H1 (cell line): Measurements from ENCODE around the gene CCT4. TPM values are rescaled to one million over a fixed set of nuclear protein-coding genes. Genes with fewer than 3 reads are reported as not detected.

Experiments
- CTCF ChIA-PET: fragments of 300-600 bp; sonication (Branson Sonifier 250); formaldehyde crosslinking; loops from one replicate; lab custom pipeline; 2021; ENCODE audit not compliant: partially characterized antibody; lab: Charles Lee
- POLR2A ChIA-PET: fragments of 300-600 bp; sonication (Branson Sonifier 250); formaldehyde crosslinking; loops from one replicate; lab custom pipeline; 2021; ENCODE audit warnings: inconsistent platforms; ENCODE audit not compliant: partially characterized antibody; lab: Charles Lee
- DNase-seq, 2 experiments: peaks; one replicate each; pipeline versions ENCODE4 v3.0.0 to v3.0.0-alpha.2; 2010 to 2022; ENCODE audit warnings: low spot score in 2 of 2, low read depth in 1 of 2, mixed read lengths in 1 of 2
- FAIRE-seq: peaks from 2 replicates; lab custom pipeline; 2011; peaks lifted over from hg19 to GRCh38; lab: Jason Lieb, UNC
- H2AFZ ChIP-seq: 2 replicates; pipeline ENCODE4 v1.8.1; 2012; ENCODE audit warnings: low read length, inconsistent platforms
- H2AK5ac ChIP-seq: 2 replicates; pipeline ENCODE4 v1.6.1; 2013; ENCODE audit warnings: low read depth, low read length
- H2BK120ac ChIP-seq: replicated peaks from 2 replicates; pipeline ENCODE3; 2013; ENCODE audit warnings: low read depth, low read length, inconsistent platforms
- H2BK12ac ChIP-seq: 2 replicates; pipeline ENCODE4 v1.6.1; 2013; ENCODE audit warnings: low read depth, low read length
- H2BK15ac ChIP-seq: 2 replicates; pipeline ENCODE4 v1.6.1; 2013; ENCODE audit warnings: low read length
- H2BK20ac ChIP-seq: 2 replicates; pipeline ENCODE4 v1.6.1; 2013; ENCODE audit warnings: low read length
- H2BK5ac ChIP-seq: 2 replicates; pipeline ENCODE4 v1.6.1; 2013; ENCODE audit warnings: low read depth, low read length
- H3K14ac ChIP-seq: 2 replicates; pipeline ENCODE4 v1.6.1; 2013; ENCODE audit warnings: inconsistent platforms; ENCODE audit not compliant: insufficient read length
- H3K18ac ChIP-seq: 2 replicates; pipeline ENCODE4 v1.6.1; 2013; ENCODE audit warnings: low read length; ENCODE audit errors: extremely low read depth
- H3K23ac ChIP-seq: 2 replicates; pipeline ENCODE4 v1.6.1; 2013; ENCODE audit warnings: inconsistent platforms; ENCODE audit not compliant: insufficient read length
- H3K23me2 ChIP-seq: 2 replicates; pipeline ENCODE4 v1.6.1; 2013; ENCODE audit warnings: low read depth, low read length
- H3K27ac ChIP-seq: 2 replicates; pipeline ENCODE4 v1.6.1; 2011; ENCODE audit warnings: low read depth, low read length, inconsistent platforms
- H3K27me3 ChIP-seq, 4 experiments: replicated peaks in 1 of 4; 1 replicate in 1 of 4; 2 replicates in 3 of 4; pipeline versions ENCODE4 v1.6.1 to v1.8.1; 2011 to 2013; ENCODE audit warnings: low read length in 3 of 4, mild to moderate bottlenecking in 3 of 4, inconsistent platforms in 2 of 4, mixed read lengths in 2 of 4, moderate library complexity in 1 of 4; ENCODE audit not compliant: control insufficient read depth in 3 of 4, insufficient read depth in 3 of 4; ENCODE audit errors: extremely low read depth in 1 of 4
- H3K36me3 ChIP-seq, 4 experiments: 2 replicates each; pipeline versions ENCODE4 v1.6.1 to v1.8.1; 2011 to 2013; ENCODE audit warnings: mild to moderate bottlenecking in 4 of 4, low read length in 3 of 4, moderate library complexity in 2 of 4, control low read depth in 1 of 4, inconsistent platforms in 1 of 4; ENCODE audit not compliant: insufficient read depth in 4 of 4, control insufficient read depth in 2 of 4
- H3K4ac ChIP-seq: replicated peaks from 2 replicates; pipeline ENCODE3; 2013; ENCODE audit warnings: low read length, low read depth, mixed read lengths, inconsistent platforms; ENCODE audit not compliant: insufficient read length
- H3K4me1 ChIP-seq, 4 experiments: replicated peaks in 1 of 4; 1 replicate in 1 of 4; 2 replicates in 3 of 4; pipeline versions ENCODE4 v1.6.1 to v1.8.1; 2011 to 2013; ENCODE audit warnings: low read length in 3 of 4, inconsistent platforms in 2 of 4, mixed read lengths in 1 of 4; ENCODE audit not compliant: insufficient read depth in 4 of 4, control insufficient read depth in 3 of 4
- H3K4me2 ChIP-seq, 2 experiments: 2 replicates each; pipeline versions ENCODE4 v1.6.1 to v1.8.1; 2011 to 2013; ENCODE audit warnings: low read depth in 2 of 2, low read length in 2 of 2, control low read depth in 1 of 2, inconsistent platforms in 1 of 2, mild to moderate bottlenecking in 1 of 2; ENCODE audit not compliant: insufficient read depth in 1 of 2
- H3K4me3 ChIP-seq, 4 experiments: fragments of 200-600, 300-600 bp in 1 of 4; sonication (generic), shearing (Covaris generic), sonication (Bioruptor Twin) in 1 of 4; 2 replicates each; pipeline versions ENCODE4 v1.5.1 to v1.8.1; 2011 to 2016; ENCODE audit warnings: low read length in 4 of 4, low read depth in 3 of 4, control low read depth in 2 of 4, inconsistent platforms in 2 of 4, mild to moderate bottlenecking in 2 of 4, mixed read lengths in 1 of 4, moderate library complexity in 1 of 4; ENCODE audit not compliant: insufficient read depth in 2 of 4; ENCODE audit errors: extremely low read depth in 1 of 4
- H3K56ac ChIP-seq: replicated peaks from 2 replicates; pipeline ENCODE3; 2013; ENCODE audit warnings: low read depth, mild to moderate bottlenecking, mixed read lengths, low read length, inconsistent platforms; ENCODE audit not compliant: insufficient read length
- H3K79me1 ChIP-seq: 2 replicates; pipeline ENCODE4 v1.6.1; 2013; ENCODE audit warnings: low read depth, low read length, control low read depth
- H3K79me2 ChIP-seq, 2 experiments: 2 replicates each; pipeline versions ENCODE4 v1.6.1 to v1.8.1; 2012 to 2013; ENCODE audit warnings: low read length in 2 of 2, mild to moderate bottlenecking in 2 of 2, inconsistent platforms in 1 of 2; ENCODE audit not compliant: insufficient read depth in 2 of 2, control insufficient read depth in 1 of 2
- H3K9ac ChIP-seq, 4 experiments: replicated peaks in 1 of 4; 1 replicate in 1 of 4; 2 replicates in 3 of 4; pipeline versions ENCODE4 v1.6.1 to v1.8.1; 2011 to 2013; ENCODE audit warnings: low read depth in 3 of 4, low read length in 3 of 4, control low read depth in 2 of 4, mild to moderate bottlenecking in 2 of 4, moderate library complexity in 2 of 4, inconsistent platforms in 1 of 4; ENCODE audit errors: extremely low read depth in 1 of 4
- H3K9me3 ChIP-seq, 2 experiments: 2 replicates each; pipeline versions ENCODE4 v1.6.1 to v1.8.1; 2012 to 2013; ENCODE audit warnings: mild to moderate bottlenecking in 2 of 2, moderate library complexity in 2 of 2, control low read depth in 1 of 2, inconsistent platforms in 1 of 2, low read depth in 1 of 2, low read length in 1 of 2, mixed read lengths in 1 of 2; ENCODE audit not compliant: insufficient read depth in 2 of 2
- H4K20me1 ChIP-seq, 2 experiments: replicated peaks in 1 of 2; 2 replicates each; pipeline versions ENCODE3 to v1.8.1; 2011 to 2013; ENCODE audit warnings: inconsistent platforms in 2 of 2, low read length in 2 of 2, mild to moderate bottlenecking in 1 of 2; ENCODE audit not compliant: insufficient read depth in 2 of 2, control insufficient read depth in 1 of 2
- H4K5ac ChIP-seq: 2 replicates; pipeline ENCODE4 v1.6.1; 2013; ENCODE audit warnings: low read length, low read depth, mixed read lengths, inconsistent platforms; ENCODE audit not compliant: insufficient read length
- H4K8ac ChIP-seq: 2 replicates; pipeline ENCODE4 v1.8.0; 2013; ENCODE audit warnings: mild to moderate bottlenecking, moderate library complexity, low read length, inconsistent platforms; ENCODE audit not compliant: insufficient read depth; ENCODE audit errors: extremely low read depth
- H4K91ac ChIP-seq: replicated peaks from 2 replicates; pipeline ENCODE3; 2013; ENCODE audit warnings: low read length, mixed read lengths, inconsistent platforms; ENCODE audit not compliant: insufficient read length
- CTBP2 ChIP-seq: IDR thresholded peaks from 2 replicates; pipeline ENCODE4 v1.7.0; 2011; ENCODE audit warnings: borderline replicate concordance, mild to moderate bottlenecking, moderate library complexity, mixed read lengths, low read length; ENCODE audit not compliant: insufficient read depth, insufficient read length
- CTCF ChIP-seq, 3 experiments: IDR thresholded peaks; 1 replicate in 2 of 3; 2 replicates in 1 of 3; pipeline versions ENCODE4 v1.5.1 to v1.6.1; 2011; ENCODE audit warnings: low read length in 3 of 3, mild to moderate bottlenecking in 3 of 3, inconsistent platforms in 2 of 3, low read depth in 1 of 3, moderate library complexity in 1 of 3; ENCODE audit not compliant: insufficient read depth in 1 of 3; ENCODE audit errors: control extremely low read depth in 1 of 3
- POLR2A ChIP-seq, 2 experiments: IDR thresholded peaks; 1 replicate in 1 of 2; 2 replicates in 1 of 2; pipeline ENCODE4 v1.6.1; 2011; ENCODE audit warnings: low read depth in 2 of 2, low read length in 2 of 2, mild to moderate bottlenecking in 2 of 2; ENCODE audit errors: control extremely low read depth in 1 of 2
- RAD21 ChIP-seq, 2 experiments: IDR thresholded peaks in 1 of 2; conservative IDR thresholded peaks in 1 of 2; 2 replicates each; pipeline ENCODE4 v1.6.1; 2011; ENCODE audit warnings: low read depth in 2 of 2, low read length in 2 of 2, improper control_type of control experiment in 1 of 2, inconsistent platforms in 1 of 2, mild to moderate bottlenecking in 1 of 2, moderate library complexity in 1 of 2
- RNF2 ChIP-seq: fragments of 200-900, 300-1000 bp; sonication (generic); IDR thresholded peaks from 2 replicates; pipeline ENCODE4 v1.7.1; 2016; ENCODE audit warnings: borderline replicate concordance, low read depth, mild to moderate bottlenecking, antibody characterized with exemption, low read length; ENCODE audit not compliant: poor library complexity, severe bottlenecking; ENCODE audit errors: missing control alignments
- WGBS, 2 experiments: shearing (Covaris generic) in 1 of 2; methylation state at CpG; one replicate each; pipeline versions ENCODE4 v1.1.6 to v1.1.7; 2013 to 2015; ENCODE audit warnings: low lambda C conversion rate in 2 of 2, mixed read lengths in 2 of 2, inconsistent platforms in 1 of 2, low coverage in 1 of 2, missing lambda C conversion rate in 1 of 2; ENCODE audit not compliant: insufficient replicate concordance in 2 of 2, insufficient coverage in 1 of 2, insufficient read length in 1 of 2; ENCODE audit errors: extremely low coverage in 1 of 2, missing lambda C conversion rate in 1 of 2; 5-methylcytosine and 5-hydroxymethylcytosine counted together
- polyA plus RNA-seq, 7 experiments: library from polyadenylated mRNA; depleted of rRNA in 3 of 7; stranded (reverse) in 5 of 7; unstranded in 2 of 7; fragments of >200 nt in 5 of 7; fragments of 200-250 nt in 2 of 7; gene quantifications; 1 replicate in 5 of 7; 2 replicates in 1 of 7; 4 replicates in 1 of 7; pipeline versions ENCODE4 v1.2.1 to v1.2.3, GENCODE V29; 2011 to 2013; ENCODE audit warnings: missing spikeins in 2 of 7, mixed read lengths in 2 of 7
- total RNA-seq: library from RNA; stranded (reverse); fragmentation: NEBNext Ultra II Directional; extraction: Animal tissue kit (Norgen Biotek cat#: 25700); gene quantifications from 2 replicates; pipeline ENCODE4 v1.2.1, GENCODE V29; 2021

The CCT4 gene
- total and polyA plus RNA-seq, 2 of the 8 experiments (the other 6 are each of a cell fraction or from before 2014, with no cell fraction given): 129 to 359 TPM

- POLR2A ChIA-PET: interaction anchor here (0.6 to 1.1 kb wide), 2 partner anchors 10 to 11 kb away, joined by 3 read pairs; no protein-coding TSS in a partner anchor
- peaks cover 0 to 8% of the 10 kb centered on the region in 2 experiments; a peak in 2 of 4 replicates for H3K9me3 ChIP-seq
- peak overlapping the region; percentile 51; the same call in 1 of the 2 replicates for H3K18ac ChIP-seq
- no peak overlapping the region for H2BK12ac ChIP-seq
- H2BK5ac ChIP-seq: no peak overlapping the region
- H3K27me3 ChIP-seq: 0 out of 7 replicates have a peak, but pooled peaks cover 0 to 2% (median 0%) of the 10 kb centered on the region in 4 experiments
- no peak overlapping the region for H3K14ac ChIP-seq
- H3K56ac ChIP-seq: no peak overlapping the region
- H3K4me3 ChIP-seq: peak overlapping the region in 1 of 4 experiments; percentile 3; a peak in 1 of 8 replicates
- no peak overlapping the region for H3K4ac ChIP-seq
- no peaks in the 10 kb centered on the region for H4K20me1 ChIP-seq
- FAIRE-seq (no peak), DNase-seq (no peak)
- no peaks in the 10 kb centered on the region for H3K79me1 ChIP-seq
- no peak overlapping the region for H4K8ac ChIP-seq
- H4K5ac ChIP-seq: no peak overlapping the region
- WGBS, 2 experiments: 84% methylated on average over 15 of the region's 15 CpGs; no CpG with 5 or more reads in 1 of the 2 experiments
- H2AK5ac ChIP-seq: no peak overlapping the region
- H3K9ac ChIP-seq: no peak overlapping the region
- H3K4me1 ChIP-seq: no peaks in the 10 kb centered on the region
- H2BK120ac ChIP-seq: no peak overlapping the region
- H2AFZ ChIP-seq: no peak overlapping the region
- no peak overlapping the region for H2BK15ac ChIP-seq
- H3K23ac ChIP-seq: no peak overlapping the region
- H3K79me2 ChIP-seq: no peaks in the 10 kb centered on the region
- H3K36me3 ChIP-seq: 0 out of 8 replicates have a peak, but pooled peaks cover 0 to 3% (median 0%) of the 10 kb centered on the region in 4 experiments
- no peak overlapping the region for H3K4me2 ChIP-seq
- H3K23me2 ChIP-seq: 0 out of 2 replicates have a peak, but pooled peaks cover 2% of the 10 kb centered on the region
- no peak overlapping the region for H2BK20ac ChIP-seq
- no peak overlapping the region for H3K27ac ChIP-seq
- CTCF ChIA-PET: interaction anchor here (1.4 to 1.8 kb wide), 2 partner anchors 15 to 46 kb away, joined by 5 read pairs; no protein-coding TSS in a partner anchor
- H4K91ac ChIP-seq: no peak overlapping the region
- TF ChIP-seq CTBP2 (no peak), RNF2 (no peak), RAD21 (IDR thresholded peaks at IDR 0.05 in 1 of 2, conservative IDR thresholded peaks at IDR 0.05 in 1 of 2; ENCODE audit: low read depth in 2 of 2, low read length in 2 of 2) (peak in 1 of 2 experiments; percentile 6; a peak in 1 of 4 replicates), POLR2A (IDR thresholded peaks at IDR 0.05; ENCODE audit: control extremely low read depth in 1 of 2, low read depth in 2 of 2, low read length in 2 of 2) (no peak), CTCF (IDR thresholded peaks at IDR 0.05; ENCODE audit: control extremely low read depth in 1 of 3, insufficient read depth in 1 of 3, low read depth in 1 of 3, low read length in 3 of 3) (0 out of 4 replicates have a peak, but pooled peaks of 1 of the 3 experiments have one; percentile 2)
Measured at GRCh38 chr2:61924895-61925663, 36.6 kb upstream of the CCT4 start.
